Inflammatory macrophage treated with lipopolysaccharide for 1 hour (primary cell): ENCODE data around the gene STRN4.

Source experiments
- DNase-seq, 2 donors: peaks; one replicate each; pipeline ENCODE4 v3.0.0-alpha.2; 2020 to 2022

The STRN4 gene, protein sequence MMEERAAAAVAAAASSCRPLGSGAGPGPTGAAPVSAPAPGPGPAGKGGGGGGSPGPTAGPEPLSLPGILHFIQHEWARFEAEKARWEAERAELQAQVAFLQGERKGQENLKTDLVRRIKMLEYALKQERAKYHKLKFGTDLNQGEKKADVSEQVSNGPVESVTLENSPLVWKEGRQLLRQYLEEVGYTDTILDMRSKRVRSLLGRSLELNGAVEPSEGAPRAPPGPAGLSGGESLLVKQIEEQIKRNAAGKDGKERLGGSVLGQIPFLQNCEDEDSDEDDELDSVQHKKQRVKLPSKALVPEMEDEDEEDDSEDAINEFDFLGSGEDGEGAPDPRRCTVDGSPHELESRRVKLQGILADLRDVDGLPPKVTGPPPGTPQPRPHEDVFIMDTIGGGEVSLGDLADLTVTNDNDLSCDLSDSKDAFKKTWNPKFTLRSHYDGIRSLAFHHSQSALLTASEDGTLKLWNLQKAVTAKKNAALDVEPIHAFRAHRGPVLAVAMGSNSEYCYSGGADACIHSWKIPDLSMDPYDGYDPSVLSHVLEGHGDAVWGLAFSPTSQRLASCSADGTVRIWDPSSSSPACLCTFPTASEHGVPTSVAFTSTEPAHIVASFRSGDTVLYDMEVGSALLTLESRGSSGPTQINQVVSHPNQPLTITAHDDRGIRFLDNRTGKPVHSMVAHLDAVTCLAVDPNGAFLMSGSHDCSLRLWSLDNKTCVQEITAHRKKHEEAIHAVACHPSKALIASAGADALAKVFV

GRCh38 chr19:46746281-46747057 lies at the start of gene STRN4:
Gene STRN4 (minus strand): TSS chr19:46746450. CDS start chr19:46746430, 20 bp downstream.
- DNase-seq: peak in 1 of 2 donors; percentile 42

GRCh38 chr19:46791944-46792343 lies 45.7 kb upstream of the STRN4 start:
- DNase-seq: peak in 1 of 2 donors; percentile 10

DNA sequence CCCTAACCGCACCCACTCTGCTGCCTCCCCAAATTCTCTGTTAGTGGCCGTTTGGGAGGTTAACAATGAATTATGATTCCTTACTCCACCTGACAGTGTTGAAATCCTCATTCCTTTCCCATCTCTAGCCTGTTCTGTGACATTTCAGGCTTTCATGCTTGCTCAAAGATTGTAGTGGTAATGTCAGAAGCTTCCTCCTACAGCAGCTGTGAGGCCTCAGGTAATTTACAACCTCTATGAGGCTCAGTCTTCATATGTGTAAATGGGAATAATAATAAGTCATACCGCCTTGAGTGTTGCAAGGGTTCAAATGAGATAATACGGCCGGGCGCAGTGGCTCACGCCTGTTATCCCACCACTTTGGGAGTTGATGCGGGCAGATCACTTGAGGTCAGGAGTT lies 43.1 kb upstream of the STRN4 start:
- DNase-seq: no peak

DNA sequence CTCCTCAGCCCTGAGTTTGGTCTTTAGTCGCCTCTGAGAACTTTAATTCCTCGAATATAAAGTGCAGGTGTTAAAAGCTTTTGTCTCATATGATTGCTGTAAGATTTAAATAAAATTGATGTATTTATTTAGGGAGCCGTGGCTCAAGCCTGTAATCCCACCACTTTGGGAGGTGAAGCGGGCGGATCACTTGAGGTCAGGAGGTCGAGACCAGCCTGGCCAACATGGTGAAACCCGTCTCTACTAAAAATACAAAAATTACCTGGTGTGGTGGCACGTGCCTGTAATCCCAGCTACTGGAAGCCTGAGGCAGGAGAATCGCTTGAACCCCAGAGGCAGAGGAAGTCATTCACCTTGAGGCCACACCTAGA lies 42.7 kb upstream of the STRN4 start:
- no peak for DNase-seq

DNA sequence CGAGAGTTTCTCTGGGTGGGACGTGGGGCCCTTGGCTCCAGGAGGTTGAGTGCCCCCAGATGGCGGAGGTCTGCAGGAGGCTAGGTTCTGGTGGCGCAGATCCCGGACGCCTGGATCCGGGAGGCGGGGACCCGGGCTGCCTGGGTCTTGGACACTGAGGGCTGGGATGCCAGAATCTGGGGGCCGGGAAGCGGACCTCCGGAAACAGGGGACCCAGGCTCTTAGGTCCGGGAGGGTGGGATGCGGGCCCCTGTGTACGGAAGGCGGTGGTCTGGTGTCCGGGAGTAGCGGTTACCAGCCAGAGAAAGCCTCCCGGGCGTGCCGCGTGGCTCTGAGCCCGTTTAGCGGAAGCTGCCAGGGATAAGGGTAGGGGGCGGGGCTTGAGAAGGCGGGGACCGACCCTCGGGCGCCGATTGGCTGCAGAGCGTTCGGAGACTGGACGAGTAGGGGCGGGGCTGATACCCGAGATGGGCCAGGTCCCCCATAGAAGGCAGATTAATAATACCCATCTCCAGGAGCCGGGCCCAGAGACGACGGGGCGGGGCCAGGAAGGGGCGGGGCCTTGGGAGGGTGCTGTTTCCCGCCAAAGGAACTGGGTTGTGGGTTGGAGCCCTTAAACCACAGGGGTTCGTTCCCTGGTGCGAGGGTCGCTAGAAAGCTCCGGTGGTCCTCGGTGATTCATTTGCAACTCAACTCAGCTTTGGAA lies 42.2 kb upstream of the STRN4 start, which contains the start of gene SLC1A5:
Gene SLC1A5, minus strand, starts transcription at position 333 of the 706 bp plus-strand sequence. CDS start 629 bp downstream, outside the sequence.
- DNase-seq: peak; percentile 94 to 99

DNA sequence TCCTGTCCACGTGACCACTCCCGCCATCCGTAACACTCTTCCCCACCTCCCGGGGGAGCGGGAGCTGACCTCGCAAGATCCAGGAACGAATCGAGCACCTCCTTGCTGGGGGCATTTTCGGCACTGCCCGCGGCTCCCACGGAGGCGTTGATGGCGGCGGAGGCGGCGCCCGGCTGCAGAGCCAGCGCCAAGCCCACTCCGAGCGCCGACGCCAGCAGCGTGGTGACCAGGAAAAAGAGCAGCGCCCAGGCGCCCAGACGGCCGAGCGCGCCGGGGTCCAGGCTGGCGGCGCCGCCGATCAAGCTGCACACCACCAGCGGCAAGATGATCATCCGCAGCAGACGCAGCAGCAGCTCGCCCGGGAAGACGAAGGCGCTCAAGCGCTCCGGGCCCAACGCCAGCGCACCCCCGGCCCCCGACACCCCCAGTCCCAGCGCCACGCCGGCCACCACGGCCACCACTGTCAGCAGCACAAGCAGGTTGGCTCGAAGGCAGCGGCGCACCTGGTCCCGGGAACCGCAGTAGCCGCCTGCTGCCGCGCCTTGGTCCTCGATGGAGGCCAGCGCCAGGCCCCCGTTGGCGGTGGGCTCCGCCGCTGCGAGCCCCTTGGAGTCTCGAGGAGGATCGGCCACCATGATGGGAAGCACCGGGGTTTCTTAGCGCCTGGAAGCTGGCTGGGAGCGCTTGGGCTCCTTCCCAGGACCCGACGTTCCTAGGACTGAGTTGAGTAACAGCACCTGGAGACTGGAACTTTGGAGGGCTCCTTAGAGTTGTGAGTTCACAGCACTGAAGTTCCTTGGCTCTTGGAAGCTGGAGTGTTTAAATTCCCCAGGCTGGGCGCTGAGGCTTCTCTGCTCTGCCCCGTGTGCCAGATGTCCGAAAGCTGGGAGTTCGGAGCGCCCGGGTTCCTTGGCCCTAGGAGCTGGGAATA lies 41.3 kb upstream of the STRN4 start:
- peak; percentile 32 to 39 for DNase-seq

DNA sequence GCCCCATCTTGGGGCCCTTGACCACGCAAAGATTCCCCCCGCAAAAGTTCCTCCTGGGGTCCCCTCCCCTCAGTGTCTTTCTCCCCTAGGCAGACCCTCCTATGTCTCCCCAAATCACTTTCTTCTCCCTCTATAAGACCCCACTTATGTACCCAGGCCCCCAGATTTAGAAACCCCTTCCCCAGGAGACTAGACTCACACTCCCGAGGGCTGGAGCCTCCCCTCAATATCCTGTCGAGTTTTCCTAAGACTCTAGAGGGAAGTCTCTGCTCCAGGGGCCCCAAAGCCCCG lies 40.7 kb upstream of the STRN4 start:
- DNase-seq: no peak

DNA sequence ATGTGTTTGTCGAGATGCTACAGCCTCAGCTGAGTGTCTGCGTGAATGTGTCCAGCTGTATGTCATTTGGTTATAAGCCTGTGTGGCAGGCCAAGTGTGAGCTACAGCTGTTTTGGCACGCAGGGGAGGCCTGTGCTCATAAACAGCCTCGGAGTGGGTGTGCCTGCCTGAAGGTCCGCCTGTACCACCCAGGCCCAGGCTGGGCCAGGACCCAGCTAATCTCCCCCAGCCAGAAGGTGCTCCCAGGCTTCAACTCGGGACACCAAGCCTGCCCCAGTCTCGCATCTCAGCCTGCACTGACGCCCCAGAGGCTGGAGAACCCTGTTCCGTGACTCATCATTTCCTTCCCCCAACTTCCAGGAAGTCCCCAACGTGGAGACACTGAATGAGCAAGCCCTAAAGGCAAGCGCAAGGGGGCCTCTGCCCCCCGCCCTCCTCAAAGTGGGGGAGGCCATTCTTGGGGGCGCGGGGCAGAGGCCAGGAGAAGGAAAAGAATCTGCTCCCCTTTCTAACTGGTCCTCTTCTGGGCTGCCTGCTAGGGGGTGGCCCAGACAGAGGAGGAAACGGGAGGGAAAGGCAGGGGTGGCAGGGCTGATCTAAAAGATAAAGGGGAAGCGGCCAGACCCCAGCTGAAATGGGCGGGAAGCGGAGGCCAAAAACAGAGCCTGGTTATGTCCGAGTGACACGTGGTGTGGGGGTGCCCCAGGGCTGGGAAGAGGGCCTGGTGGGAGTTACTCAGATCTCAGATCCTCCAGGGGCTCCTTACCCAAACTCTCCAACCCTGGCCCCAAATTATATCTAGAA lies 40.2 kb upstream of the STRN4 start:
- DNase-seq: peak; percentile 80 to 86

GRCh38 chr19:46785980-46786235 lies 39.7 kb upstream of the STRN4 start:
- DNase-seq: no peak

DNA sequence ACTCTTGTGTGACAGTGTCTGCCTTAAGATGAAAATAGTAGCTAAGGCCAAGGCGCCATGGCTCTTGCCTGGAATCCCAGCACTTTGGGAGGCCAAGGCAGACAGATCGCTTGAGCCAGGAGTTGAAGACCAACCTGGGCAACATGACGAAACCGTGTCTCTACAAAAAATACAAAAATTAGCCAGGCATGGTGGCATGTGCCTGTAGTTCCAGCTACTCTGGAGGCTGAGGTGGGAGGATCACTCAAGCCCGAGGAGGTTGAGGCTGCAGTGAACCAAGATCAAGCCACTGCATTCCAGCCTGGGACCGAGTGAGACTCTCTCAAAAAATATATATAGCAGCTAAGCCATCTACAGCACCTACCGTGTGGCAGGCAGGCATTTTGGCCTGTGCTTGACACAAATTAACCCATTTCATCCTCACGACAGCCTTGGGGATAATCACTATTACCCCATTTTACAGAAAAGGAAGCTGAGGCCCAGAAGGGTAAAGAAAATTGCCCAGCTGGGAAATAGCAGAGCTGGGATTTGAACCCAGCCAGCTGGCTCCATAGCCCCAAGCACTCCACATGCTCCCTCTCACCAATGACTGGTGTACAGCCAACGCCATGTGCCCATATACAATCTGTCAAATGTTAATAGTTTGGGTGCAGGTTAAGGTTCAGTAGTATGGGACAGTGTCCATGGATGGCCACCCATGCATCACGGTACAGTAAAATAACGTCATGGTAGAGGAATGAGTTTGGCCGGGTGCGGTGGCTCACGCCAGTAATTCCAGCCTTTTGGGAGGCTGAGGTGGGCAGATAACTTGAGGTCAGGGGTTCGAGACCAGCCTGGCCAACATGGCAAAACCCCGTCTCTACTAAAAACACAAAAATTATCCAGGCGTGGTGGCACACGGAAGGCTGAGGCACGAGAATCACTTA lies 39.1 kb upstream of the STRN4 start:
- DNase-seq: no peak

DNA sequence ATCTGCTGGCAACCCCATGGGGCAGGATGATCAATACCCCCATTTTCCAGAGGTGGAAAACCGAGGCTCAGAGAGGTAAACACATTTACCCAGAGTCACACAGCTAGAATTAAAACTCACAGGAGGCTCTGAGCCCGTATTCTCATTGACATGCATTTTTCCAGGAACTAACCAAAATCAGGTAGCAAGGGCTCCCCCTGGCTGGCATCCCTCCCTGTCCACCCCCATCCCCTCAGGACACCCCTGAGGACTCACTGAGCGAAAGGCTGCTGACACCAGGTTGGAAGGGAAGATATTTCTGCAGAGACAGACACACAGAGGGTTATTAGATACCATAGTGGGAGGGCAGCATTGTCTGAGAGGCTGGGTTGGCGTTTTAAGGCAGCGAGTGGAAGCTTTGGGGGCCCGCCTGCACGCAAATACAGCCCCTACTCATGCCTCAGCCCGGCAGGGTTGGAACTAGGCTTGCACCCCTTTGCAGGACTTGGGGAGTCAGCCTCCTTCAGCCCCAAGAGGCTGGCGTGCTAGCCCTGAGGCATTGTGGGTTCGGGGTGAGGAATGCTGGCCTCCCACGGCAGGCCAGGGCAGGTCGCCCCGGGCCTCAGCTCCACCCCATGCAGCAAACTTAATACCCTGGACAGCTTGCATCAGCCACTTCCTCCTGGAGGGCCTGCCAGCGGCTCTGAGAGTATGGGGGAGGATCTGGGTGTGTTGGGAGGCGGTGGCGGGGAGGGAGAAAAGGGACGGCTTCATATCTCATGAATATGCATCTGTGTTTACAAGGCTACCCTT lies 38.2 kb upstream of the STRN4 start:
- peak; percentile 73 to 79 for DNase-seq

DNA sequence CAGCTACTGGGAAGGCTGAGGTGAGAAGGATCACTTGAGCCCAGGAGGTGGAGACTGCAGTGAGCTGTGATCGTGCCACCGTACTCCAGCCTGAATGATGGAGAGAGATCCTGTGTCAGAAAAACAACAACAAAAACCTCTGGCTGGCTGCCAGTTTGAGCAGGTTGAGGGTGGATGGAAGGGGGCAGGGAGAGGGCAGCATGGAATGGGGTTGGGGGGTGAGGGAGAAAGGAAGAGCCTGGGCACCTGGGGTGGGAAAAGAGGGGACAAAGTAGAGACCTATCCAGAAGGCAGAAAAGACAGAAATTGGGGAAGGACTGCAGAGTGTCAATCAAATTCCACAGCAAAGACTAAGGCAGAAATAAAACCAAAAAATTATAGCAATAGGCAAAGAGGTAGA lies 37.4 kb upstream of the STRN4 start:
- no peak for DNase-seq

DNA sequence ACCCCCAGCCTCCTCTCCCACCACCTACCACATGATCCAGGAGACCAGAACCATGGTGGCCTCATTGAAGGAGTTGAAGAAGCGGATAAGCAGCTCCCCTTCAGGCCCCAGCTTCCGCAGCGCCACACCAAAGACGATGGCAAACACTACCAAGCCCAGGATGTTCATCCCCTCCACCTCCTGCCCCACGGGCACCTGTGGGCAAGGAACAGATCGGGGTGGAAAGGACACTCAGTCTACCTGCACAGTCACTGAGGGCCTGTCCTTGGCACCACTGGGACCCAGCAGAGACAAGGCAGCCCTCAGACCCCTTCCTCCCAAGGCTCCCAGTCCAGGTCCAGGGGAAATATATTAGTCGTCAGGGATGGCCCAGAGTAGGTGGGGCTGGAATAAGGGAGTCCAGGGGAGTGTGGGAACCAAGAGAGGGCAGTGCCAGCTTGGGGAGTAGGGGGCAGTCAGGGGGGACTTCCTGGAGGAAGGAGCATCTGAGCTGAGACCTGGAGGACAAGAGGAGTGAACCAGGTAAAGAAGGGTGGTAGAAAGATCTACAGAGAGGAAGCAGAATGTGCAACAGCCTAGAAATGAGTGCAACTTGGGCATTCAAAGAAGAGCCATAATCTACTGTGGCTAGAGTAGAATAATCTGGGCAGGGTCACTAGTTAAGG lies 36.2 kb upstream of the STRN4 start:
- DNase-seq: no peak

DNA sequence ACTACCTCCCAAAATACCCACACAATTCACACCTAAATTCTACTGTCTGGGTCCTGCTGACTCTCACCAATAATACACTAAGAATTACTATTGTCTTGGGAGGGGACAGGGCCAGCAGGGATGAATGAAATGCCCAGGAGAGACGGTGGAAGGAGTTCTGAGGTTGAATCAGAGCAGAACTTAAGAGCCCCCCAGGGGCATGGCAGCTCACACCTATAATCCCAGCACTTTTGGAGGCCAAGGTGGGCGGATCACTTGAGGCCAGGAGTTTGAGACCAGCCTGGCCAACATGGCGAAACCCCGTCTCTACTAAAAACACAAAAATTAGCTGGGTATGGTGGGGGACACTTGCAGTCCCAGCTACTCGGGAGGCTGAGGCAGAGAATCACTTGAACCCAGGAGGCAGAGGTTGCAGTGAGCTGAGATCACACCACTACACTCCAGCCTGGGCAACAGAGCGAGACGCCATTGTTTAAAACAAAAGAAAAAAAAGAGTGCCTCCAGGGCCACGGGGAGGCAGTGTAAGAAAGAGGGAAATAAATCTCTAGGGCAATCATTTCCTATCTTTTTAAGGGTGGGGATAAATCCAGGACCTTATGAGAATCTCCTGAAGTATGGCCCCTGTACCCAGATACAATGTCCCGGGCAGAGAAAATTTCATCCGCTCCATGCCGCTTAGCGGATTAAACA lies 31.9 kb upstream of the STRN4 start:
- peak in 1 of 2 donors; percentile 49 for DNase-seq

- DNase-seq: no peak
These were observed 31.0 kb upstream of the STRN4 start for GRCh38 chr19:46776927-46777911.

DNA sequence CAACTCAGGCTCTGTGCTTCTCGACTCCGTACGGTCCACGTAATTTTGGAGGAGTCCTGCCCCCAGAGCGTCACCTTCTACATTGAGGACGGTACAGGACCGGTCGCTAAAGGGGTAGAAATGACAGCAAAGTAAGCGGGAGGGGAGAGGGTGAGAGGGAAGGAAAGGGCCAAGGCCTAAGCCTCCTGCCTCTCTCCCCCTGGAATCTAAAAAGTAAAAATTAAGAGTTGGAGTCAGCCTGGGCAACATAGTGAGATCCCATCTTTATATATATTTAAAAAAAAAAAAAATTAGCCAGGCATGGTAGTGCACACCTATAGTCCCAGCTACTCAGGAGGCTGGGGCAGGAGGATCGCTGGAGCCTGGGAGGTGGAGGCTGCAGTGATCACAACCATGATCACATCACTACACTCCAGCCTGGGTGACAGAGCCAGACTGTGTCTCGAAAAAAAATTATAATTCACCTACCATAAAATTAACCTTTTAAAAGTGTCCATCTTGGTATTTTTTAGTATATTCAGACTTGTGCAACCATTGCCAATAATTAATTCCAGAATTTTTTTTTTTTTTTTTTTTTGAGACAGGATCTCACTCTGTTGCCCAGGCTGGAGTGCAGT lies 29.5 kb upstream of the STRN4 start:
- no peak for DNase-seq
